Measurements from ENCODE around the gene ITIH1. TPM values are rescaled to one million over a fixed set of nuclear protein-coding genes. Genes with fewer than 3 reads are reported as not detected.
"Not testable (repeated sequence)": the region's sequence is repeated elsewhere in the genome, so short reads cannot be mapped to it uniquely, and the experiment has no call there.

Gene ITIH1
- total RNA-seq, 2 experiments from 2014 or later: not detected

DNA sequence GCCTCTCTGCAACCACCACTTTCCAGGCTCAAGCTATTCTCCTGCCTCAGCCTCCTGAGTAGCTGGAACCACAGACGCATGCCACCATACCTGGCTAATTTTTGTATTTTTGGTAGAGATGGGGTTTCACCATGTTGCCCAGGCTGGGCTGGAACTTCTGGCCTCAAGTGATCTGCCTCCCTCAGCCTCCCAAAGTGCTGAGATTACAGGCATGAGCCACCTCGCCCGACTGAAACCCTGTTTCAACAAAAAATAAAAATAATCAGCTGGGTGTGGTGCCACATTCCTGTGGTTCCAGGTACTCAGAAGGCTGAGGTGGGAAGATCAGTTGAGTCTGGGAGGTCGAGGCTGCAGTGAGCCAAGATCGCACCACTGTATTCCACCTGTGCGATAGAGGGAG, 913 bp upstream of the ITIH1 start:
- not testable (repeated sequence) for H3K27ac Mint-ChIP-seq

DNA sequence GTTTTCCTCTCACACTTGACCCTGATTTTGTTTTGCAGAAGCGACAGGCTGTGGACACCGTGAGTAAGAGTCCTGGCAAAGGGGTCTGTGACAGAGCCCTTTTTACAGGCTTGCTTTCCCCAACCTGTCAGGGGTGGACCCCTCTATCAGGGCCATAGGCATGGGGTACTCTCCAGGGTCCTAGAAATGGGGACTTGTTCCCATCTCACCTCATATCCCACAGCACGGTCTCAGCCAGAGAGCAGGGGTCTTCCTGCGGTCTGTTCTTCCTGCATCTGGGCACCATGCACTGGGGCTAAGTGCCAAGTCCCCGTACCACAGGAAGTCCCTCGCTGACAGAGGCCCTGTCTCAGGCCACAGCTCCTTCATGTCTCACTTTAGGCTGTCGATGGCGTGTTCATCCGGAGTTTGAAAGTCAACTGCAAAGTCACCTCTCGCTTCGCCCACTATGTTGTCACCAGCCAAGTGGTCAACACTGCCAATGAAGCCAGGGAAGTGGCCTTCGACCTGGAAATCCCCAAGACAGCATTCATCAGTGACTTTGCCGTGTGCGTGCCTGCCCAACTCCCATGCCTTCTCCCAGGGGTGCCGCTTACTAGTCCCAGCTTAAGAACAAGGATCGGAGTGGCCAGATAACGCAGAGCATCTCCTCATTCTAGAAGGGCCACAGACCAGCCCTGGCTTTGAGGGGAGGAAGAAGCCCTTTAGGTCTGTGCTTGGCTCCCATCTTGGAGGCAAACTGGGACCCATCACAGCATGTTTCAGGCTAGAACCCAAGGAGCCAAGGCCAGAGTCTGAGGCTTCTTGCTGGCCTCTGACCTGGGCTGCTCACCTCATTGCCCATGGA, 783 bp downstream of the ITIH1 start:
- CTCF ChIA-PET: no interaction called here
- H3K27ac Mint-ChIP-seq: no peak overlapping the region
- POLR2A ChIA-PET: no interaction called here
- H3K27me3 Mint-ChIP-seq: peaks cover 4% of the 10 kb centered on the region
- H3K36me3 Mint-ChIP-seq: no peaks in the 10 kb centered on the region
- no peaks in the 10 kb centered on the region for H3K9me3 Mint-ChIP-seq
- no peak overlapping the region for H3K4me3 Mint-ChIP-seq
- no peak for DNase-seq
- intact Hi-C loops (cut with micrococcal nuclease): no loop called here
- H3K4me1 Mint-ChIP-seq (ENCODE audit: low read depth): no peaks in the 10 kb centered on the region

More for the DNA sequence above, 913 bp upstream of the ITIH1 start:
- intact Hi-C loops (cut with micrococcal nuclease); H3K4me3 Mint-ChIP-seq; POLR2A ChIA-PET; CTCF ChIA-PET; H3K36me3 Mint-ChIP-seq; DNase-seq; H3K9me3 Mint-ChIP-seq; H3K4me1 Mint-ChIP-seq (ENCODE audit: low read depth); H3K27me3 Mint-ChIP-seq: not testable (repeated sequence)

GRCh38 chr3:52779011-52779836, 1.8 kb downstream of the ITIH1 start:
- Mint-ChIP-seq H3K4me3 (no peak overlapping the region), H3K9me3 (no peaks in the 10 kb centered on the region), H3K27me3 (peaks cover 4% of the 10 kb centered on the region), H3K36me3 (no peaks in the 10 kb centered on the region), H3K4me1 (ENCODE audit: low read depth) (no peaks in the 10 kb centered on the region), H3K27ac (no peak overlapping the region)
- POLR2A ChIA-PET: interaction anchor here (1.0 kb wide), 1 partner anchor 8 kb away, joined by 3 read pairs; no protein-coding TSS in a partner anchor
- intact Hi-C loops (cut with micrococcal nuclease): no loop called here
- no peak for DNase-seq
- CTCF ChIA-PET: interaction anchor here (0.7 kb wide), 1 partner anchor 19 kb away, joined by 3 read pairs; no protein-coding TSS in a partner anchor

DNA sequence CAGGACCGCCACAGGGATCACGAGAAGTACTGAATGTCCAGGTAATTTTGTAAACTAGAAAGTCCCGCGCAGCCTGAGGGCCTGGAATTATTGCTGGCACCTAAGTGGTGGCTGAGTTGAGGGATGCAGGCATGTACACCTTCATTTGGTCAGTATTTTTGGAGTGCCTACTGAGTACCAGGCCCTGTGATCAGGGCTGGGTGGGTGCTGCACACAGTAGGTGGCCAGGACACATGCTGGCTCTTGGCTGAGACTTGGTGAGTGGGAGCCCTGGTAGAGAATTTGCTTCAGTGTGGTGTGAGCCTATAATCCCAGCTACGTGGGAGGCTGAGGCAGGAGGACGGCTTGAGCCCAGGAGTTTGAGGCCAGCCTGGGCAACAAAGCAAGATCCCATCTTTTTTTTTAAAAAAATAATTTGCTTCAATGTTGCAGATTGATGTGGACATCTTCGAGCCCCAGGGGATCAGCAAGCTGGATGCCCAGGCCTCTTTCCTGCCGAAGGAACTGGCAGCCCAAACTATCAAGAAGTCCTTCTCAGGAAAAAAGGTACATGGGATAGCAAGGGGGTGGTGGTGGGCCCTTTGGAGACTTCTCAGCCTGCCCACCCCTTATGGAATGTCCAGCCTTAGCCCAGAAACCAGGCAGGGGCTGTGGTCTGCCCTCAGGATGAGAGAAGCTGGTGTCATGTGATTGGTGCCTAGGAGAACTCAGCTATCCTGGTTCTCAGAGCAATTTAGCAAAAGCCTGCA, 2.6 kb downstream of the ITIH1 start:
- intact Hi-C loops (cut with micrococcal nuclease): no loop called here
- ChIA-PET POLR2A (interaction anchor here (1.0 kb wide), 1 partner anchor 9 kb away, joined by 3 read pairs; no protein-coding TSS in a partner anchor), CTCF (interaction anchor here (0.7 kb wide), 1 partner anchor 18 kb away, joined by 3 read pairs; no protein-coding TSS in a partner anchor)
- Mint-ChIP-seq H3K9me3 (no peaks in the 10 kb centered on the region), H3K36me3 (no peaks in the 10 kb centered on the region), H3K4me3 (no peak overlapping the region), H3K27ac (no peak overlapping the region), H3K4me1 (ENCODE audit: low read depth) (no peaks in the 10 kb centered on the region), H3K27me3 (peaks cover 4% of the 10 kb centered on the region)
- DNase-seq: no peak

- Mint-ChIP-seq H3K27me3 (peaks cover 4% of the 10 kb centered on the region), H3K4me3 (no peak overlapping the region), H3K9me3 (no peaks in the 10 kb centered on the region), H3K36me3 (no peaks in the 10 kb centered on the region), H3K27ac (no peak overlapping the region), H3K4me1 (ENCODE audit: low read depth) (no peaks in the 10 kb centered on the region)
- intact Hi-C loops (cut with micrococcal nuclease): no loop called here
- POLR2A ChIA-PET: no interaction called here
- no peak for DNase-seq
- CTCF ChIA-PET: no interaction called here
Observed at GRCh38 chr3:52781741-52782140, 4.3 kb downstream of the ITIH1 start.

DNA sequence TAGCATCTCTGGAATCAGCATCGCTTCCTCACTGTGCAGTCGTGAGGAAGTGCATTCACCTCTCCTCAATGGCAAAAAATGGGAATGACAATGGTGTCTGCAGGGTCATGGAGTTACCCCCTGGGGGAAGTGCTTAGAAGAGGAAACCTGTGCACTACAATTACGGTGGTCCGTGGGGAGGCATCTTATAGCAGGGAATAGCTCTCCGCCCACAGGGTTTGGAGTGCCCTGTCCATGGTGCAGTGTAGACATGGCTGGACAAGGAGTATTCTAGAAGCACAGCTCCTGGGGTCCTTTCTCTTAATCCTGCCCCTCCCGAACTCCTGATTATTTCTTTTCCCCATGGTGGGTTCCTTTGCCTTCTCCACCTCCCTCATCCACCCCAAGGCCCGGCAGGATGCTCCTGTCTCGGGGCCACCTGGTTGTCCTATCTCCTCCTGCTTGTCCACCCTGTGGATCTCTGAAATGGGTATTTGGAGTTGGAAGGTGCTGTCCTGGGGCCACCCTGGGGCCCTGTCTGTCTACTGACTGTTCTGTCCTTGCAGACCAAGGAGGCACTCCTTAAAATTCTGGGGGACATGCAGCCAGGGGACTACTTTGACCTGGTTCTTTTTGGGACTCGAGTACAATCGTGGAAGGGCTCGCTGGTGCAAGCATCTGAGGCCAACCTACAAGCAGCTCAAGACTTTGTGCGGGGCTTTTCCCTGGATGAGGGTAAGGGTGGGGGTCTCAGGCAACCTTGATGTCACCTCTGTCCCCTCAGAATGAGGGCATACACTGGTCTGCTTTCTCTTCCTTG, 5.2 kb downstream of the ITIH1 start:
- Mint-ChIP-seq H3K4me1 (ENCODE audit: low read depth) (no peaks in the 10 kb centered on the region), H3K36me3 (no peaks in the 10 kb centered on the region), H3K27ac (no peak overlapping the region), H3K4me3 (no peak overlapping the region), H3K27me3 (peaks cover 4% of the 10 kb centered on the region), H3K9me3 (no peaks in the 10 kb centered on the region)
- CTCF ChIA-PET: no interaction called here
- POLR2A ChIA-PET: no interaction called here
- DNase-seq: peak; percentile 4
- intact Hi-C loops (cut with micrococcal nuclease): no loop called here

DNA sequence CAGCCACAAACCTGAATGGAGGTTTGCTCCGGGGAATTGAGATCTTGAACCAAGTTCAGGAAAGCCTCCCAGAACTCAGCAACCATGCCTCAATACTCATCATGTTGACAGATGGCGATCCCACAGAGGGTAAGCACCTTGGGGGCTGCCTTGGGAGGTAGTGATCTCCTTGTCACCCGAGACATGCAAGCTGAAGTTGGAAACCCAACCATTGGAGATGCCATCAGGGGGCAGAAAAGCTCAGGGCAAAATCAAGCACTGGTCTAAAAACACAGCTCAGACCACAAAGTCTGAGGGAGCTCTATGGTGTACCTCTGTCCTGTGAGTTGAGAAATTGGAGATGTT, 5.8 kb downstream of the ITIH1 start:
- H3K36me3 Mint-ChIP-seq: no peaks in the 10 kb centered on the region
- H3K27me3 Mint-ChIP-seq: peaks cover 4% of the 10 kb centered on the region
- H3K4me3 Mint-ChIP-seq: no peak overlapping the region
- H3K4me1 Mint-ChIP-seq (ENCODE audit: low read depth): no peaks in the 10 kb centered on the region
- intact Hi-C loops (cut with micrococcal nuclease): no loop called here
- ChIA-PET POLR2A (no interaction called here), CTCF (no interaction called here)
- no peaks in the 10 kb centered on the region for H3K9me3 Mint-ChIP-seq
- H3K27ac Mint-ChIP-seq: no peak overlapping the region
- no peak for DNase-seq

DNA sequence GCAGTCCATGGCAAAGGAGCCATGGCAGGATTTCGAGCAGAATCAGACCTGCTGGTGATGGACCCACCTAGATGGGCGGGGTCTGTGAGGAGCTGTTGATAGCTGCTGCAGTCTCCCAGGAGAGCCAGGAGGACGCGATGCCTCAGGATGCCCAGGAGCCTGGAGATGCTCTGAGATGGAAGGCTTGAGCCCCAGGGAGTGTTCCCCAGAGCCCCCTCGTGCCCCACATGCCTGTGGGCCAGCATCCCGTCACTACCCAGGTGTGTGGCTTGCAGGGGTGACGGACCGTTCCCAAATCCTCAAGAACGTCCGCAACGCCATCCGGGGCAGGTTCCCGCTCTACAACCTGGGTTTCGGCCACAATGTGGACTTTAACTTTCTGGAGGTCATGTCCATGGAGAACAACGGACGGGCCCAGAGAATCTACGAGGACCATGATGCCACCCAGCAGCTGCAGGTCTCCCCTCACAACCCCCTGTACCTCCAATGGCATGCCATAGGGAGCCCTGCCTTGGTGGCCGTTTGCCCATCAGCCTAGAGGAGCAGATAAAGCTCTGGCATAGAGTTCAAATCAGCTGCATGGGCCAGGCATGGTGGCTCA, 6.7 kb downstream of the ITIH1 start:
- no peak for DNase-seq
- CTCF ChIA-PET: no interaction called here

DNA sequence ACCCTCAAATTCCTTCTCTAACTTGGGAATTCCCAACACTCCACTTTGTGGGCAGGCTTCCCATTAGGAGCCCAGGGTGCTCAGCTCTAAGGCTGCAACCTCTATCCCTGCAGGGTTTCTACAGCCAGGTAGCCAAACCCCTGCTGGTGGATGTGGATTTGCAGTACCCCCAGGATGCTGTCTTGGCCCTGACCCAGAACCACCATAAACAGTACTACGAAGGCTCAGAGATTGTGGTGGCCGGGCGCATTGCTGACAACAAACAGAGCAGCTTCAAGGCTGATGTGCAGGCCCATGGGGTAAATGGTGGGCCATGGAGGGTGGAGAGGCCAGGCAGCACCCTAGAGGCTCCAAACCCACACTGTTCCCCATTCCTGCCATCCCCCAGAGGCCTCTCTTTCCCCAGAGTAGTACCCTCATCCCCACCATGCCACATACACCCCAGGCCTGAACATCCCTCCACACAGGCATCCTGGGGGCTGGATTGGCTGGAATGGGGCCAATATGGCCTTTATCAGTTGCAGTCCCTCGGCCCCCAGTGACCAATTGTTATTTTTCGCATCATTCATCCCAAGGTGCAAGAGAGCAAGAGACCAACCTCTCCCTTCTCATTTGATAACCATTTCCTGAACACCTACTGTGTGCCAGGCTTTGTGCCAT, 7.7 kb downstream of the ITIH1 start:
- no peak overlapping the region for H3K4me3 Mint-ChIP-seq
- peaks cover 4% of the 10 kb centered on the region for H3K27me3 Mint-ChIP-seq
- ChIA-PET POLR2A (no interaction called here), CTCF (no interaction called here)
- intact Hi-C loops (cut with micrococcal nuclease): no loop called here
- H3K27ac Mint-ChIP-seq: no peak overlapping the region
- no peaks in the 10 kb centered on the region for H3K36me3 Mint-ChIP-seq
- DNase-seq: no peak
- H3K9me3 Mint-ChIP-seq: no peaks in the 10 kb centered on the region
- H3K4me1 Mint-ChIP-seq (ENCODE audit: low read depth): no peaks in the 10 kb centered on the region

More for the DNA sequence above, 6.7 kb downstream of the ITIH1 start:
- intact Hi-C loops (cut with micrococcal nuclease): no loop called here
- Mint-ChIP-seq H3K36me3 (no peaks in the 10 kb centered on the region), H3K9me3 (no peaks in the 10 kb centered on the region), H3K4me1 (ENCODE audit: low read depth) (no peaks in the 10 kb centered on the region), H3K27me3 (peaks cover 4% of the 10 kb centered on the region), H3K27ac (no peak overlapping the region), H3K4me3 (no peak overlapping the region)
- POLR2A ChIA-PET: no interaction called here

DNA sequence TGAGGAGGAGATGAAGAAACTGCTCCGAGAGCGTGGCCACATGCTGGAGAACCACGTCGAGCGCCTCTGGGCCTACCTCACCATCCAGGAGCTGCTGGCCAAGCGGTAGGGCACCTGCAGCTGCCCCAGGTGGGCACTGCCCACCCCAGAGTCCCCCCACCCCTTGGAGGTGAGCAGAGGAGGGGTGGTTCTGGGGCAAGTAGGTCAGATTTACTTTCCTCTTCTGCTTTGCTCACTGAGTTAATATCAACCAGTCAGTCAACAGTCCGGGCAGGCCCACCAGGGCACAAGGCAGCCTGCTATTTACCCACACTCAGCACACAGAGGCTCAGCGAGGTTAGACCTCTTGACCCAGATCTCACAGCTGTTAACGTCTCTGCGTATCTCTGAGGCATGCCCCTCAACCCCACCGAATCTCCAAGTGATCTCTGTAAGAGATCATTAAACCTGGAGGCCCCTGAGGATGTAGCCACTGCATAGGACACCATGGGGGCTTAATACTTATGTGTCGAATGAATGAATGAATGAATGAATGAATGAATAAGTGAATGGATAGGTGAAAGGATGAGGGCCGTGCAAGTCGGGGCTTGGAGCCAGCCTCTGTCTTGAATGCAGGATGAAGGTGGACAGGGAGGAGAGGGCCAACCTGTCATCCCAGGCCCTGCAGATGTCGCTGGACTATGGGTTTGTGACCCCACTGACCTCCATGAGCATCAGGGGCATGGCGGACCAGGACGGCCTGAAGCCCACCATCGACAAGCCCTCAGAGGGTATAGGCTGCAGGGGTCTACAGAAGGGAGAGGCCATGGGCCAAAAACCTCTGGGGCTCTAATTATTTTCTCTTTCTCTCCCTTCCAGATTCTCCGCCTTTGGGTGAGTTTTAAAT, 9.2 kb downstream of the ITIH1 start:
- Mint-ChIP-seq H3K9me3 (no peaks in the 10 kb centered on the region), H3K36me3 (no peaks in the 10 kb centered on the region), H3K4me1 (ENCODE audit: low read depth) (no peaks in the 10 kb centered on the region), H3K27ac (no peak overlapping the region), H3K4me3 (no peak overlapping the region), H3K27me3 (peaks cover 4% of the 10 kb centered on the region)
- ChIA-PET CTCF (no interaction called here), POLR2A (no interaction called here)
- DNase-seq: no peak
- intact Hi-C loops (cut with micrococcal nuclease): no loop called here

Measured in activated CD4-positive, alpha-beta memory T cell treated with anti-CD3 and anti-CD28 coated beads for 36 hours (primary cell).